A549 (cell line): ENCODE data around the gene PPP2R5C. TPM values are rescaled to one million over a fixed set of nuclear protein-coding genes. Genes with fewer than 3 reads are reported as not detected.
A peak's percentile ranks its signal among the peaks of the same experiment; 100 is the strongest.

Experiments
- ATAC-seq, 2 experiments: fragments of 200-7000 bp in 1 of 2; fragments of >200 bp in 1 of 2; cut with Nextera tagmentation in 1 of 2; cut with Tn5 transposase in 1 of 2; 3 replicates each; pipeline versions ENCODE4 v1.8.0 to v1.9.1; 2018 to 2020; ENCODE audit warnings: mild to moderate bottlenecking in 1 of 2, moderate library complexity in 1 of 2
- CTCF ChIA-PET: fragments of 300-600 bp; sonication (Branson Sonifier 250); formaldehyde crosslinking; extraction: SDS; loops from one replicate; lab custom pipeline; 2021; ENCODE audit warnings: antibody characterized with exemption, inconsistent platforms; lab: Yijun Ruan, JAX
- POLR2A ChIA-PET: fragments of 350-600 bp; formaldehyde crosslinking; extraction: SDS; loops from one replicate; lab custom pipeline; 2021; ENCODE audit warnings: antibody characterized with exemption, inconsistent platforms; lab: Yijun Ruan, JAX
- DNase-seq, 2 experiments: peaks; one replicate each; pipeline versions ENCODE4 v3.0.0 to v3.0.0-alpha.2; 2011 to 2016; ENCODE audit warnings: low read depth in 1 of 2, low spot score in 1 of 2
- FAIRE-seq: peaks from 2 replicates; lab custom pipeline; 2011; peaks lifted over from hg19 to GRCh38; lab: Jason Lieb, UNC
- H3K27ac ChIP-seq, 2 experiments: fragments of >200 bp; sonication (Bioruptor Twin); formaldehyde crosslinking; 3 replicates each; pipeline ENCODE4 v1.5.1; 2016 to 2017
- H3K4me1 ChIP-seq: fragments of >200 bp; sonication (Bioruptor Twin); formaldehyde crosslinking; 3 replicates; pipeline ENCODE4 v1.6.1; 2016
- H3K4me2 ChIP-seq: fragments of >200 bp; sonication (Bioruptor Twin); formaldehyde crosslinking; 3 replicates; pipeline ENCODE4 v1.6.1; 2016
- H3K4me3 ChIP-seq: fragments of >200 bp; sonication (Bioruptor Twin); formaldehyde crosslinking; 3 replicates; pipeline ENCODE4 v1.5.1; 2016
- H3K9me3 ChIP-seq: fragments of >200 bp; sonication (Bioruptor Twin); formaldehyde crosslinking; 3 replicates; pipeline ENCODE4 v1.6.1; 2016
- ATOH8 ChIP-seq: fragments of 250-450 bp; sonication (Bioruptor Pico); IDR thresholded peaks from 2 replicates; pipeline ENCODE4 v1.5.0; 2020; ENCODE audit warnings: low read depth, mild to moderate bottlenecking, moderate library complexity
- BHLHE40 ChIP-seq: IDR thresholded peaks from 2 replicates; pipeline ENCODE4 v1.6.1; 2012; ENCODE audit warnings: low read depth, low read length, inconsistent platforms
- CBX2 ChIP-seq: fragments of 200-600 bp; sonication (generic); IDR thresholded peaks from 2 replicates; pipeline ENCODE4 v1.6.1; 2016; ENCODE audit warnings: low read depth, mild to moderate bottlenecking, borderline replicate concordance
- CBX8 ChIP-seq: fragments of 200-600 bp; sonication (generic); IDR thresholded peaks from 2 replicates; pipeline ENCODE4 v1.6.1; 2016
- CHD2 ChIP-seq: fragments of 150-350 bp; IDR thresholded peaks from 2 replicates; pipeline ENCODE4 v1.6.1; 2014; ENCODE audit warnings: low read length; ENCODE audit not compliant: partially characterized antibody
- CHD4 ChIP-seq: fragments of 200-600 bp; sonication (generic); IDR thresholded peaks from 2 replicates; pipeline ENCODE4 v1.6.1; 2016; ENCODE audit warnings: antibody characterized with exemption, mild to moderate bottlenecking, borderline replicate concordance
- E2F6 ChIP-seq: IDR thresholded peaks from 2 replicates; pipeline ENCODE4 v1.6.1; 2012; ENCODE audit warnings: low read depth, borderline replicate concordance
- EHMT2 ChIP-seq: fragments of 200-600 bp; sonication (generic); IDR thresholded peaks from 2 replicates; pipeline ENCODE4 v1.6.1; 2016; ENCODE audit warnings: antibody characterized with exemption, low read depth, mild to moderate bottlenecking, moderate library complexity
- EP300 ChIP-seq, 2 experiments: fragments of >200 bp; sonication (Bioruptor Twin); formaldehyde crosslinking; IDR thresholded peaks; 2 replicates in 1 of 2; 3 replicates in 1 of 2; pipeline ENCODE4 v1.6.1; 2016 to 2017
- FOSB ChIP-seq: fragments of 250-450 bp; sonication (Bioruptor Pico); IDR thresholded peaks from 2 replicates; pipeline ENCODE4 v1.5.0; 2020; ENCODE audit warnings: mild to moderate bottlenecking, moderate library complexity
- HDAC2 ChIP-seq: fragments of 200-600 bp; sonication (generic); IDR thresholded peaks from 2 replicates; pipeline ENCODE4 v1.6.1; 2016
- HEYL ChIP-seq: fragments of 250-450 bp; sonication (Bioruptor Pico); IDR thresholded peaks from 2 replicates; pipeline ENCODE4 v1.8.0; 2021; ENCODE audit warnings: mild to moderate bottlenecking, moderate library complexity
- HMGXB4 ChIP-seq: fragments of 250-450 bp; sonication (Bioruptor Pico); IDR thresholded peaks from 2 replicates; pipeline ENCODE4 v1.5.0; 2021; ENCODE audit warnings: mild to moderate bottlenecking, moderate library complexity, borderline replicate concordance
- JUNB ChIP-seq: fragments of >200 bp; sonication (Bioruptor Twin); formaldehyde crosslinking; IDR thresholded peaks from 2 replicates; pipeline ENCODE4 v1.6.1; 2016
- MAZ ChIP-seq: fragments of 150-350 bp; IDR thresholded peaks from 2 replicates; pipeline ENCODE4 v1.6.1; 2014; ENCODE audit warnings: antibody characterized with exemption, low read depth, low read length, borderline replicate concordance
- MYC ChIP-seq: IDR thresholded peaks from 2 replicates; pipeline ENCODE4 v1.6.1; 2012; ENCODE audit warnings: mild to moderate bottlenecking, inconsistent platforms, low read length, improper control_type of control experiment, borderline replicate concordance
- NPAS2 ChIP-seq: fragments of 250-450 bp; sonication (Bioruptor Pico); IDR thresholded peaks from 2 replicates; pipeline ENCODE4 v1.8.0; 2022; ENCODE audit warnings: mild to moderate bottlenecking, moderate library complexity, borderline replicate concordance
- NR3C1 ChIP-seq: fragments of >200 bp; sonication (Bioruptor Twin); formaldehyde crosslinking; IDR thresholded peaks from 3 replicates; pipeline ENCODE4 v1.6.1; 2017
- POLR2AphosphoS2 ChIP-seq: conservative IDR thresholded peaks from 2 replicates; pipeline ENCODE4 v1.6.1; 2012; ENCODE audit warnings: low read length, improper control_type of control experiment, inconsistent platforms
- RARB ChIP-seq: fragments of 250-450 bp; sonication (Bioruptor Pico); IDR thresholded peaks from 2 replicates; pipeline ENCODE4 v1.8.0; 2021; ENCODE audit warnings: mild to moderate bottlenecking, moderate library complexity
- REST ChIP-seq: fragments of 200-600 bp; sonication (generic); IDR thresholded peaks from 2 replicates; pipeline ENCODE4 v1.6.1; 2016; ENCODE audit warnings: antibody characterized with exemption, mild to moderate bottlenecking, moderate library complexity
- RFX5 ChIP-seq: fragments of 450-650 bp; IDR thresholded peaks from 2 replicates; pipeline ENCODE4 v1.7.1; 2014; ENCODE audit warnings: antibody characterized with exemption, mild to moderate bottlenecking, moderate library complexity
- TFCP2L1 ChIP-seq: fragments of 250-450 bp; sonication (Bioruptor Pico); IDR thresholded peaks from 2 replicates; pipeline ENCODE4 v1.5.0; 2021; ENCODE audit warnings: mild to moderate bottlenecking
- TP53 ChIP-seq: fragments of 250-450 bp; sonication (Bioruptor Pico); IDR thresholded peaks from 2 replicates; pipeline ENCODE4 v1.5.0; 2021; ENCODE audit warnings: mild to moderate bottlenecking, moderate library complexity
- ZC3H11A ChIP-seq: fragments of 450-650 bp; IDR thresholded peaks from 2 replicates; pipeline ENCODE4 v1.6.1; 2014; ENCODE audit warnings: antibody characterized with exemption, mild to moderate bottlenecking
- ZFP36 ChIP-seq: fragments of 450-650 bp; IDR thresholded peaks from 2 replicates; pipeline ENCODE4 v1.6.1; 2014; ENCODE audit warnings: borderline replicate concordance; ENCODE audit not compliant: partially characterized antibody
- WGBS: methylation state at CpG from one replicate; pipeline ENCODE4 v1.1.6; 2017; ENCODE audit errors: missing lambda C conversion rate; 5-methylcytosine and 5-hydroxymethylcytosine counted together
- polyA plus RNA-seq, 4 experiments: library from polyadenylated mRNA; depleted of rRNA in 3 of 4; stranded (reverse); fragments of >200 nt; fragmentation: RNase III in 1 of 4; extraction: RNeasy Plus Mini Kit Qiagen cat#74134 plus additional on column Dnase treatment in 1 of 4; gene quantifications; 2 replicates in 3 of 4; 3 replicates in 1 of 4; pipeline ENCODE4 v1.2.3, GENCODE V29; 2011 to 2017
- TF ChIP-seq, protein P1 (sequence below): IDR thresholded peaks from 2 replicates; pipeline ENCODE4 v1.6.1; 2012

Gene PPP2R5C
- polyA plus RNA-seq, 2 of the 4 experiments (the other 2 are of a cell fraction), result 74.8 to 150 TPM

DNA sequence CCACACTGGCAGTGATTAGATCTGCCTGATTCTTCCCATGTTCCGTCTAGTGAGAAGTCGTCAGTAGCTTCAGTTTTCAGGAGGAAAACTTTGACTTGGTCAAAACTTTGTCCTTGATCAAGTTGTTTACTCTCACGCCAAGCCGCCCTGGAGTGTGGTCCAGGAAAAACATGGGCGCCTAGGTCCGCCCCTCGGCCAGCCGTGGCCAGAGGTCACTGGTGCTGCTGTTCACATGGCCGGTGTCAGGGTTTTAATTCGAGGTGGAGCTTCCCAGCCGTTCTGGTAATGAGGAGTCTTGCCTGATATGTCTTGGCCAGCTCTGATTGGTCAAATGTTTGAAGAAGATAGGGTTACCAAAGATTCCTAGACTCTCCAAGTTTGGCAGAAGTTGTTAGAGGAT is 71.5 kb downstream of the PPP2R5C start:
- Histone ChIP-seq H3K4me2 (no peak overlapping the region), H3K9me3 (no peaks in the 10 kb centered on the region), H3K27ac (no peak overlapping the region), H3K4me3 (no peak overlapping the region), H3K4me1 (peaks cover 16% of the 10 kb centered on the region)
- POLR2A ChIA-PET, result no interaction called here
- TF ChIP-seq CBX8 (no peak), E2F6 (no peak), FOSB (CRISPR knock-in tag) (no peak), MAZ (no peak), HEYL (CRISPR knock-in tag) (no peak), TFCP2L1 (CRISPR knock-in tag) (no peak), EHMT2 (no peak), MYC (no peak), CHD2 (no peak), NR3C1 (no peak), ATOH8 (CRISPR knock-in tag) (no peak), ZFP36 (no peak), JUNB (no peak), CHD4 (no peak), RARB (CRISPR knock-in tag) (no peak), REST (no peak), ZC3H11A (no peak), BHLHE40 (no peak)
- TF ChIP-seq, protein P1, sequence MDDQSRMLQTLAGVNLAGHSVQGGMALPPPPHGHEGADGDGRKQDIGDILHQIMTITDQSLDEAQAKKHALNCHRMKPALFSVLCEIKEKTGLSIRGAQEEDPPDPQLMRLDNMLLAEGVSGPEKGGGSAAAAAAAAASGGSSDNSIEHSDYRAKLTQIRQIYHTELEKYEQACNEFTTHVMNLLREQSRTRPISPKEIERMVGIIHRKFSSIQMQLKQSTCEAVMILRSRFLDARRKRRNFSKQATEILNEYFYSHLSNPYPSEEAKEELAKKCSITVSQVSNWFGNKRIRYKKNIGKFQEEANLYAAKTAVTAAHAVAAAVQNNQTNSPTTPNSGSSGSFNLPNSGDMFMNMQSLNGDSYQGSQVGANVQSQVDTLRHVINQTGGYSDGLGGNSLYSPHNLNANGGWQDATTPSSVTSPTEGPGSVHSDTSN, result no peak
- ATAC-seq (no peak), DNase-seq (no peak), FAIRE-seq (no peak)
- CTCF ChIA-PET, result interaction anchor here (1.1 to 1.6 kb wide), 2 partner anchors 21 to 126 kb away, joined by 3 to 4 read pairs; no protein-coding TSS in a partner anchor
- 96% methylated on average over 11 of the region's 11 CpGs for WGBS

GRCh38 chr14:101834397-101834796 is 72.9 kb downstream of the PPP2R5C start:
- WGBS, result 93% methylated on average over 4 of the region's 4 CpGs
- H3K27ac ChIP-seq, result no peak overlapping the region
- no peak for TF ChIP-seq NPAS2
- TF ChIP-seq BHLHE40, result no peak
- TF ChIP-seq E2F6, result no peak
- no peak for TF ChIP-seq POLR2AphosphoS2
- TF ChIP-seq HMGXB4 (CRISPR knock-in tag), result no peak
- no peak for TF ChIP-seq EP300 (IDR thresholded peaks at IDR 0.05)
- TF ChIP-seq CBX2, result no peak
- TF ChIP-seq HDAC2, result no peak
- TF ChIP-seq TP53 (CRISPR knock-in tag), result no peak
- no peak for TF ChIP-seq ATOH8 (CRISPR knock-in tag)
- TF ChIP-seq ZC3H11A, result no peak
- no peak for TF ChIP-seq RFX5

More at GRCh38 chr14:101834397-101834796, 72.9 kb downstream of the PPP2R5C start:
- H3K9me3 ChIP-seq, result no peaks in the 10 kb centered on the region
- DNase-seq (no peak), FAIRE-seq (no peak), ATAC-seq (no peak)
- CTCF ChIA-PET, result interaction anchor here (1.1 kb wide), 1 partner anchor 51 kb away, joined by 4 read pairs; no protein-coding TSS in a partner anchor
- H3K4me2 ChIP-seq, result 0 out of 3 replicates have a peak overlapping the region, but pooled peaks have one; percentile 3
- peaks cover 16% of the 10 kb centered on the region for H3K4me1 ChIP-seq
- no peak overlapping the region for H3K4me3 ChIP-seq
- POLR2A ChIA-PET, result no interaction called here
